ENCODE data around the gene TRAF2. TPM values are rescaled to one million over a fixed set of nuclear protein-coding genes. Genes with fewer than 3 reads are reported as not detected.

Gene TRAF2
- polyA plus RNA-seq, 3 donors: 10.2 to 15.9 (median 14.7) TPM

GRCh38 chr9:136964171-136964689, 77.9 kb downstream of the TRAF2 start:
- DNase-seq (ENCODE audit: extremely low read depth in 1 of 11, low read depth in 9 of 11, low spot score in 4 of 11): no peak

GRCh38 chr9:136964833-136965422, 78.6 kb downstream of the TRAF2 start:
- DNase-seq (ENCODE audit: extremely low read depth in 1 of 11, low read depth in 9 of 11, low spot score in 4 of 11): no peak

GRCh38 chr9:136965771-136966484, 79.6 kb downstream of the TRAF2 start:
- DNase-seq (ENCODE audit: extremely low read depth in 1 of 11, low read depth in 9 of 11, low spot score in 4 of 11): no peak

- no peak for DNase-seq (ENCODE audit: extremely low read depth in 1 of 11, low read depth in 9 of 11, low spot score in 4 of 11)
Measured at GRCh38 chr9:136968333-136969127, 82.2 kb downstream of the TRAF2 start.

- no peak for DNase-seq (ENCODE audit: extremely low read depth in 1 of 11, low read depth in 9 of 11, low spot score in 4 of 11)
Measured at GRCh38 chr9:136969150-136969549, 82.8 kb downstream of the TRAF2 start.

GRCh38 chr9:136969774-136970173, 83.5 kb downstream of the TRAF2 start:
- DNase-seq (ENCODE audit: extremely low read depth in 1 of 11, low read depth in 9 of 11, low spot score in 4 of 11): no peak

GRCh38 chr9:136970361-136970760, 84.0 kb downstream of the TRAF2 start:
- no peak for DNase-seq (ENCODE audit: extremely low read depth in 1 of 11, low read depth in 9 of 11, low spot score in 4 of 11)

GRCh38 chr9:136971746-136972145, 85.4 kb downstream of the TRAF2 start:
- DNase-seq (ENCODE audit: extremely low read depth in 1 of 11, low read depth in 9 of 11, low spot score in 4 of 11): no peak

GRCh38 chr9:136972335-136972734, 86.0 kb downstream of the TRAF2 start:
- DNase-seq (ENCODE audit: extremely low read depth in 1 of 11, low read depth in 9 of 11, low spot score in 4 of 11): no peak

GRCh38 chr9:136972743-136973142, 86.4 kb downstream of the TRAF2 start:
- no peak for DNase-seq (ENCODE audit: extremely low read depth in 1 of 11, low read depth in 9 of 11, low spot score in 4 of 11)

GRCh38 chr9:136973618-136974617, 87.6 kb downstream of the TRAF2 start:
- DNase-seq (ENCODE audit: extremely low read depth in 1 of 11, low read depth in 9 of 11, low spot score in 4 of 11): no peak

- DNase-seq (ENCODE audit: extremely low read depth in 1 of 11, low read depth in 9 of 11, low spot score in 4 of 11): no peak
Measured at GRCh38 chr9:136974817-136975535, 88.7 kb downstream of the TRAF2 start.

- no peak for DNase-seq (ENCODE audit: extremely low read depth in 1 of 11, low read depth in 9 of 11, low spot score in 4 of 11)
Measured at GRCh38 chr9:136975644-136976043, 89.3 kb downstream of the TRAF2 start.

Other genes with a start within 250 kb of the TRAF2 start
- 10 to 100 TPM; 43.8 to 79.8 (median 74.3) TPM for gene EGFL7, start 223.6 kb upstream of the TRAF2 start, polyA plus RNA-seq (ENCODE audit: insufficient read length in 3 of 3)
- gene AGPAT2, start 199.1 kb upstream of the TRAF2 start, polyA plus RNA-seq (ENCODE audit: insufficient read length in 3 of 3): 10 to 100 TPM; 31.5 to 51.9 (median 50.0) TPM
- 10 to 100 TPM; 27.0 to 41.9 (median 38.8) TPM for gene DIPK1B, start 173.9 kb upstream of the TRAF2 start, polyA plus RNA-seq (ENCODE audit: insufficient read length in 3 of 3)
- 1 to 10 TPM in 2 of 3 donors, under 1 TPM in 1; 0.95 to 2.8 (median 2.5) TPM for gene LCN10, start 143.6 kb upstream of the TRAF2 start, polyA plus RNA-seq (ENCODE audit: insufficient read length in 3 of 3)
- gene LCN6, start 138.0 kb upstream of the TRAF2 start, polyA plus RNA-seq (ENCODE audit: insufficient read length in 3 of 3): not detected
- gene LCN8, start 128.3 kb upstream of the TRAF2 start, polyA plus RNA-seq (ENCODE audit: insufficient read length in 3 of 3): under 1 TPM in 2 of 3 donors, not detected in 1; 0.14 to 0.26 TPM
- gene LCN15, start 122.0 kb upstream of the TRAF2 start, polyA plus RNA-seq (ENCODE audit: insufficient read length in 3 of 3): under 1 TPM in 2 of 3 donors, not detected in 1; 0.06 to 0.16 TPM
- gene TMEM141, start 95.2 kb upstream of the TRAF2 start, polyA plus RNA-seq (ENCODE audit: insufficient read length in 3 of 3): 10 to 100 TPM; 53.5 to 81.8 (median 70.3) TPM
- gene CCDC183, start 90.2 kb upstream of the TRAF2 start, polyA plus RNA-seq (ENCODE audit: insufficient read length in 3 of 3): 1 to 10 TPM; 3.1 to 7.4 (median 5.8) TPM
- gene RABL6, start 78.6 kb upstream of the TRAF2 start, polyA plus RNA-seq (ENCODE audit: insufficient read length in 3 of 3): 10 to 100 TPM; 59.2 to 79.6 (median 70.5) TPM
- 1 to 10 TPM in 2 of 3 donors, under 1 TPM in 1; 0.64 to 1.7 (median 1.5) TPM for gene AJM1, start 44.0 kb upstream of the TRAF2 start, polyA plus RNA-seq (ENCODE audit: insufficient read length in 3 of 3)
- 100 to 1,000 TPM in 1 of 3 donors, 10 to 100 TPM in 2; 63.4 to 111 (median 93.7) TPM for gene PHPT1, start 37.1 kb upstream of the TRAF2 start, polyA plus RNA-seq (ENCODE audit: insufficient read length in 3 of 3)
- gene MAMDC4, start 34.2 kb upstream of the TRAF2 start, polyA plus RNA-seq (ENCODE audit: insufficient read length in 3 of 3): 10 to 100 TPM in 1 of 3 donors, 1 to 10 TPM in 2; 4.8 to 10.9 (median 9.9) TPM
- gene EDF1, start 20.2 kb upstream of the TRAF2 start, polyA plus RNA-seq (ENCODE audit: insufficient read length in 3 of 3): 100 to 1,000 TPM; 322 to 427 (median 394) TPM
- 10 to 100 TPM; 33.7 to 58.7 (median 54.3) TPM for gene FBXW5, start 58.2 kb downstream of the TRAF2 start, polyA plus RNA-seq (ENCODE audit: insufficient read length in 3 of 3)
- 1 to 10 TPM in 1 of 3 donors, under 1 TPM in 2; 0.44 to 1.4 (median 0.57) TPM for gene C8G, start 58.7 kb downstream of the TRAF2 start, polyA plus RNA-seq (ENCODE audit: insufficient read length in 3 of 3)
- gene LCN12, start 65.8 kb downstream of the TRAF2 start, polyA plus RNA-seq (ENCODE audit: insufficient read length in 3 of 3): 10 to 100 TPM; 17.8 to 47.3 (median 24.5) TPM
- 100 to 1,000 TPM in 1 of 3 donors, 10 to 100 TPM in 2; 42.1 to 113 (median 66.3) TPM for gene PTGDS, start 91.0 kb downstream of the TRAF2 start, polyA plus RNA-seq (ENCODE audit: insufficient read length in 3 of 3)
- under 1 TPM; 0.14 to 0.40 (median 0.39) TPM for gene LCNL1, start 96.5 kb downstream of the TRAF2 start, polyA plus RNA-seq (ENCODE audit: insufficient read length in 3 of 3)
- 10 to 100 TPM; 23.7 to 40.2 (median 39.3) TPM for gene PAXX, start 105.9 kb downstream of the TRAF2 start, polyA plus RNA-seq (ENCODE audit: insufficient read length in 3 of 3)
- under 1 TPM; 0.37 to 0.75 (median 0.39) TPM for gene CLIC3, start 110.1 kb downstream of the TRAF2 start, polyA plus RNA-seq (ENCODE audit: insufficient read length in 3 of 3)
- 10 to 100 TPM; 43.4 to 66.6 (median 61.6) TPM for gene ABCA2, start 141.7 kb downstream of the TRAF2 start, polyA plus RNA-seq (ENCODE audit: insufficient read length in 3 of 3)
- gene FUT7, start 145.6 kb downstream of the TRAF2 start, polyA plus RNA-seq (ENCODE audit: insufficient read length in 3 of 3): under 1 TPM; 0.07 to 0.15 (median 0.12) TPM
- 10 to 100 TPM; 12.9 to 38.4 (median 31.5) TPM for gene NPDC1, start 159.7 kb downstream of the TRAF2 start, polyA plus RNA-seq (ENCODE audit: insufficient read length in 3 of 3)
- gene ENTPD2, start 167.5 kb downstream of the TRAF2 start, polyA plus RNA-seq (ENCODE audit: insufficient read length in 3 of 3): 1 to 10 TPM; 4.3 to 5.3 (median 4.7) TPM
- 1 to 10 TPM; 6.6 to 9.2 (median 6.8) TPM for gene SAPCD2, start 184.0 kb downstream of the TRAF2 start, polyA plus RNA-seq (ENCODE audit: insufficient read length in 3 of 3)
- gene UAP1L1, start 191.0 kb downstream of the TRAF2 start, polyA plus RNA-seq (ENCODE audit: insufficient read length in 3 of 3): 1 to 10 TPM; 4.9 to 9.2 (median 5.7) TPM
- 10 to 100 TPM; 46.1 to 62.1 (median 55.3) TPM for gene MAN1B1, start 200.5 kb downstream of the TRAF2 start, polyA plus RNA-seq (ENCODE audit: insufficient read length in 3 of 3)
- gene DPP7, start 228.2 kb downstream of the TRAF2 start, polyA plus RNA-seq (ENCODE audit: insufficient read length in 3 of 3): 10 to 100 TPM; 15.2 to 30.6 (median 24.7) TPM